ENCODE measurements around the gene CNN2. TPM values are rescaled to one million over a fixed set of nuclear protein-coding genes. Genes with fewer than 3 reads are reported as not detected.

The CNN2 gene
- total and polyA plus RNA-seq, 2 of the 4 experiments (the other 2 are of a cell fraction), result 272 to 395 TPM

DNA sequence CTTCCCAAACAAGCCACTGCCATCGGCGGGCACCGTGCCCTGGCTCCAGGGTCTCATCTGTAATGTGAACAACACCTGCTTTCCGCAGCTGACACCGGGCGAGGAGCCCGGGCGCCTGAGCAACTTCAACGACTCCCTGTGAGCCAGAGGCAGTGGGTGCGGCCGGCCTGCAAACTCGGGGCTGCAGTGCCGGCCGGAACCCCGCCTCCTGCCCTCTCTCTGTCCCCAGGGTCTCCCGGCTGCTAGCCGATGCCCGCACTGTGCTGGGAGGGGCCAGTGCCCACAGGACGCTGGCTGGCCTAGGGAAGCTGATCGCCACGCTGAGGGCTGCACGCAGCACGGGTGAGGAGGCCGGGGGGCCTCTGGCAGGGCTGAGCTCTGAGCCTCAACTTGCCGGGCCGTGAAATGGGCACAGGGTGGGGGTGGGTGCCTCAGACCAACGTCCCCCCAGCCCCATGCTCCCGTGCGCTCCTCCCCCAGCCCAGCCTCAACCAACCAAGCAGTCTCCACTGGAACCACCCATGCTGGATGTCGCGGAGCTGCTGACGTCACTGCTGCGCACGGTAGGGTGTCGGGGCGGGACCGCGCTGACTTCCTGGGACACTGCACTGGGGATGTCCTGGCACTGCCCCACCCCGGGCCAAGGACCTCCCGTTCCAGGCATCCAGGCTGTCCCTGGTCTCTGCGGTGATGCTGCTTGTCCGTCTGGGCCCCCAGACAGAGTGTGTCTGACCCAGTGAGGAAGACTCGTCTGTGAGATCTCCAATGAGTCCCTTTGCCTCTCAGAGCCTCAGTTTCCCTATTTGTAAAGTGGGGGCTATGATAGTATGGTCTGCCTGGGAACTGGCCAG, 15.7 kb downstream of the CNN2 start:
- Histone ChIP-seq H3K18ac (ENCODE audit: low read depth, low read length) (no peak overlapping the region), H3K9me1 (ENCODE audit: insufficient read depth, low read length) (no peaks in the 10 kb centered on the region), H2BK120ac (ENCODE audit: low read depth, low read length) (no peak overlapping the region), H4K20me1 (ENCODE audit: insufficient read depth, low read length) (peaks cover 25% of the 10 kb centered on the region), H2BK5ac (ENCODE audit: low read depth, low read length, poor library complexity, severe bottlenecking) (no peak overlapping the region), H3K56ac (ENCODE audit: extremely low read depth, insufficient read depth, low read length) (no peak overlapping the region), H4K91ac (ENCODE audit: insufficient read depth, low read depth, low read length) (no peak overlapping the region), H3K79me1 (ENCODE audit: low read depth in 1 of 2, low read length in 2 of 2) (peaks cover 0 to 13% of the 10 kb centered on the region in 2 experiments; a peak in 2 of 4 replicates), H2AK5ac (ENCODE audit: low read depth, low read length) (no peak overlapping the region), H2AFZ (replicated peaks; ENCODE audit: low read length, poor library complexity) (no peak overlapping the region), H3K27me3 (ENCODE audit: control insufficient read depth, insufficient read depth, low read length) (no peaks in the 10 kb centered on the region), H3K9me3 (ENCODE audit: control insufficient read depth, insufficient read depth, low read length) (no peaks in the 10 kb centered on the region), H3K14ac (replicated peaks; ENCODE audit: low read depth, low read length) (no peak overlapping the region), H3K4me3 (ENCODE audit: insufficient read depth, low read depth, low read length) (no peak overlapping the region), H2BK20ac (ENCODE audit: low read depth, low read length) (no peak overlapping the region), H3K23ac (ENCODE audit: low read depth, low read length) (no peak overlapping the region), H3K27ac (ENCODE audit: insufficient read depth, low read length) (no peak overlapping the region), H2AK9ac (replicated peaks; ENCODE audit: low read depth, low read length, poor library complexity) (no peak overlapping the region), H2BK15ac (ENCODE audit: low read depth, low read length) (no peak overlapping the region), H3K4me2 (ENCODE audit: low read depth, low read length) (no peak overlapping the region), H4K5ac (ENCODE audit: low read depth, low read length) (no peak overlapping the region), H3K36me3 (ENCODE audit: control insufficient read depth, insufficient read depth, low read length) (peaks cover 19% of the 10 kb centered on the region), H3K4ac (ENCODE audit: low read depth, low read length) (no peak overlapping the region), H3K4me1 (ENCODE audit: control insufficient read depth, insufficient read depth, low read length) (peaks cover 7% of the 10 kb centered on the region; the same call in 1 of the 2 replicates), H3K9ac (ENCODE audit: low read depth, low read length) (no peak overlapping the region), H4K8ac (ENCODE audit: low read depth in 2 of 2, low read length in 2 of 2) (no peak overlapping the region)
- no peak for TF ChIP-seq FOS (IDR thresholded peaks at IDR 0.05; ENCODE audit: low read depth, low read length)
- CTCF ChIA-PET, result no interaction called here
- no peak for DNase-seq
- in situ Hi-C loops (cut with MboI; ENCODE audit: low sequenced_read_pairs), result no loop called here
- BruUV-seq (replicated peaks), result no TSS peak
- POLR2A ChIA-PET (ENCODE audit: unreplicated experiment), result interaction anchor here (0.8 kb wide), 1 partner anchor 14 kb away, joined by 5 read pairs; no protein-coding TSS in a partner anchor
- intact Hi-C loops (cut with micrococcal nuclease), result loop anchor here (2.0 kb wide), 2 partner anchors 53 to 61 kb away; partner anchors contain the start of genes GPX4 and POLR2E
- 76% methylated on average over 30 of the region's 43 CpGs; no CpG with 5 or more reads in 1 of the 2 experiments for WGBS, 2 experiments (ENCODE audit: extremely low coverage in 2 of 2, insufficient read length in 1 of 2)
- no peak for ATAC-seq (ENCODE audit: low read depth)
- dilution Hi-C loops (cut with HindIII; ENCODE audit: low sequenced_read_pairs, unreplicated experiment), result no loop called here
